Measurements from ENCODE around the gene GATB.

GATB gene

DNA sequence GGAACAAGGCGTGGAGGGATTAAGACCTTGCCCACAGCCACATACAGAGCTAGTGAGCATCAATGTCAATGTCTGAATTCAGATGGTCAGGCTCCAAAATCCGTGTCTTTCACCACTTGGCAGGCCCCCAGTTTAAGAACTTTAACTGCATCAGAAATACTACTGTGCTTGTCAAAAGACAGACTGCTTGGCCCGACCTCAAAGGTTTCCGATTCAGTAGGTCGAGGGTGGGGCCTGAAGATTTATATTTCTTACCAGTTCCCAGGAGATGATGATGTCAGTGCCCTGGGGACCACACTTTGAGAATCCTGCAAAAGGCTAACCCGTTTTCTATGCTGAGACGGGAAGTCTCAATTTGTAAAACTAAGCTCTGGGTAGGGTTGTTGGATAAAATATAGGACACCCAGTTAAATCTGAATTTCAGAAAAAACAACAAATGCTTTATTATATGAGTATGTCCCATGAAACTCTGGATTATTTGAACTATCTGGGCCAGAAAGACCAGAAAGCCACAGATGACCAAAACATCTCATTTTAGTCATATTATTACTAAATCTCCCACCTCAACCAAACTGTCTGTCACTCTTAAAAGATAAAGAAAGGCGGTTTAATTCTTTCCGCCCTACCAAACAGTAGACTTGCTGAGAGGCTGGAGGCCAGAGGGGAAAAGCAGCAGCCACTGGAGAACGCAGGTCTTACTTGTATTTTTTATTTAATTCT, 42.7 kb downstream of the GATB start:
- no peaks in the 10 kb centered on the region for H3K36me3 ChIP-seq (ENCODE audit: control insufficient read depth, insufficient read depth, low read length)

GRCh38 chr4:151717314-151717713, 43.5 kb downstream of the GATB start:
- Histone ChIP-seq H3K4me3 (ENCODE audit: low read depth, low read length) (no peak overlapping the region), H3K9me3 (ENCODE audit: control insufficient read depth, insufficient read depth, low read depth, low read length) (no peaks in the 10 kb centered on the region), H3K9ac (ENCODE audit: low read length) (no peak overlapping the region), H3K4me1 (ENCODE audit: control insufficient read depth, insufficient read depth, low read length) (peaks cover 7% of the 10 kb centered on the region), H3K27me3 (ENCODE audit: control insufficient read depth, insufficient read depth, low read length) (no peaks in the 10 kb centered on the region), H3K27ac (ENCODE audit: low read depth, low read length) (no peak overlapping the region), H3K36me3 (ENCODE audit: control insufficient read depth, insufficient read depth, low read length) (no peaks in the 10 kb centered on the region)

More for the DNA sequence above, 42.7 kb downstream of the GATB start:
- Histone ChIP-seq H3K9ac (ENCODE audit: low read length) (no peak overlapping the region), H3K27ac (ENCODE audit: low read depth, low read length) (no peak overlapping the region), H3K27me3 (ENCODE audit: control insufficient read depth, insufficient read depth, low read length) (no peaks in the 10 kb centered on the region), H3K4me3 (ENCODE audit: low read depth, low read length) (no peak overlapping the region), H3K9me3 (ENCODE audit: control insufficient read depth, insufficient read depth, low read depth, low read length) (no peaks in the 10 kb centered on the region), H3K4me1 (ENCODE audit: control insufficient read depth, insufficient read depth, low read length) (peaks cover 7% of the 10 kb centered on the region)

- peaks cover 7% of the 10 kb centered on the region for H3K4me1 ChIP-seq (ENCODE audit: control insufficient read depth, insufficient read depth, low read length)
Observed at GRCh38 chr4:151716324-151716723, 44.5 kb downstream of the GATB start.

DNA sequence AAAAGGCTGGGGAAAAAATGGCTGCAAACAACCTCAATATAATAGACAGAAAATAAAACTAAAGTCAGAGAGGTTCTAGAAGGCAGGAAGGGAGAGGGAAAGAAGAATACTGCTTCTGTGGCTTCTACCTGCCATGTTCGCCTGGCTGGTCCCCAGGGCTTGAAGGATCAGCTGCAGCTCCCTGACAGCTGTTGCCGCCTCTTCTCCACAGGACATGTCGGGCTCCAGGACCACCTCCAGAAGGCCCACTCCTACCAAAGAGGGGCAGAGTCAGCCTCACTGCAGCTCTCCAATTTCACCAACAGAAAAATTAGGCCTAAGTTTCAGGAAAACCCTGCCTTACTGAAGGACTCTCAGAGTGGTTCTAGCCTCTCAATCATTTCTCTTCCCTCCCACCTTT, 44.9 kb downstream of the GATB start:
- H3K4me1 ChIP-seq (ENCODE audit: control insufficient read depth, insufficient read depth, low read length), result peaks cover 7% of the 10 kb centered on the region
- no peak overlapping the region for H3K4me3 ChIP-seq (ENCODE audit: low read depth, low read length)
- no peaks in the 10 kb centered on the region for H3K27me3 ChIP-seq (ENCODE audit: control insufficient read depth, insufficient read depth, low read length)
- no peaks in the 10 kb centered on the region for H3K36me3 ChIP-seq (ENCODE audit: control insufficient read depth, insufficient read depth, low read length)
- no peaks in the 10 kb centered on the region for H3K9me3 ChIP-seq (ENCODE audit: control insufficient read depth, insufficient read depth, low read depth, low read length)
- H3K9ac ChIP-seq (ENCODE audit: low read length), result no peak overlapping the region
- no peak overlapping the region for H3K27ac ChIP-seq (ENCODE audit: low read depth, low read length)

More at GRCh38 chr4:151716324-151716723, 44.5 kb downstream of the GATB start:
- no peak overlapping the region for H3K27ac ChIP-seq (ENCODE audit: low read depth, low read length)
- H3K4me3 ChIP-seq (ENCODE audit: low read depth, low read length), result no peak overlapping the region
- H3K27me3 ChIP-seq (ENCODE audit: control insufficient read depth, insufficient read depth, low read length), result no peaks in the 10 kb centered on the region
- no peaks in the 10 kb centered on the region for H3K9me3 ChIP-seq (ENCODE audit: control insufficient read depth, insufficient read depth, low read depth, low read length)
- no peaks in the 10 kb centered on the region for H3K36me3 ChIP-seq (ENCODE audit: control insufficient read depth, insufficient read depth, low read length)
- H3K9ac ChIP-seq (ENCODE audit: low read length), result no peak overlapping the region

DNA sequence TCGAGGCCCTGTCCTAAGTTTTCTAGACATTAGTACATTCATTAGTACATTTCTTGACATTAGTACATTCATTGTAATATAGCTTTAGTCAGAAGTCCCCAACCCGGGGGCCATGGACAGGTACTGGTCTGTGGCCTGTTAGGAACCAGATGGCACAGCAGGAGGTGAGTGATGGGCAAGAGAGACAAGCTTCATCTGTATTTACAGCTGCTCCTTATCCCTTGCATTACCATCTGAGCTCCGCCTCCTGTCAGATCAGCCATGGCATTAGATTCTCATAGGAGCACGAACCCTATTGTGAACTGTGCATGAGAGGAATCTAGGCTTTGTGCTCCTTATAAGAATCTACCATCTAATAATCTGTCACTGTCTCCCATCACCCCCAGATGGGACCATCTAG, 48.0 kb downstream of the GATB start:
- H3K4me1 ChIP-seq (ENCODE audit: control insufficient read depth, insufficient read depth, low read length), result no peaks in the 10 kb centered on the region; the same call in 1 of the 2 replicates
- H3K27ac ChIP-seq (ENCODE audit: low read depth, low read length), result no peak overlapping the region
- no peaks in the 10 kb centered on the region for H3K36me3 ChIP-seq (ENCODE audit: control insufficient read depth, insufficient read depth, low read length)
- no peaks in the 10 kb centered on the region for H3K9me3 ChIP-seq (ENCODE audit: control insufficient read depth, insufficient read depth, low read depth, low read length)
- no peak overlapping the region for H3K9ac ChIP-seq (ENCODE audit: low read length)
- H3K4me3 ChIP-seq (ENCODE audit: low read depth, low read length), result no peak overlapping the region
- no peaks in the 10 kb centered on the region for H3K27me3 ChIP-seq (ENCODE audit: control insufficient read depth, insufficient read depth, low read length)

- no peaks in the 10 kb centered on the region for H3K9me3 ChIP-seq (ENCODE audit: control insufficient read depth, insufficient read depth, low read depth, low read length)
- H3K36me3 ChIP-seq (ENCODE audit: control insufficient read depth, insufficient read depth, low read length), result no peaks in the 10 kb centered on the region
- H3K4me3 ChIP-seq (ENCODE audit: low read depth, low read length), result no peak overlapping the region
- H3K27ac ChIP-seq (ENCODE audit: low read depth, low read length), result no peak overlapping the region
- H3K4me1 ChIP-seq (ENCODE audit: control insufficient read depth, insufficient read depth, low read length), result no peaks in the 10 kb centered on the region; the same call in 1 of the 2 replicates
- H3K27me3 ChIP-seq (ENCODE audit: control insufficient read depth, insufficient read depth, low read length), result no peaks in the 10 kb centered on the region
- H3K9ac ChIP-seq (ENCODE audit: low read length), result no peak overlapping the region
Observed at GRCh38 chr4:151711646-151712045, 49.2 kb downstream of the GATB start.

DNA sequence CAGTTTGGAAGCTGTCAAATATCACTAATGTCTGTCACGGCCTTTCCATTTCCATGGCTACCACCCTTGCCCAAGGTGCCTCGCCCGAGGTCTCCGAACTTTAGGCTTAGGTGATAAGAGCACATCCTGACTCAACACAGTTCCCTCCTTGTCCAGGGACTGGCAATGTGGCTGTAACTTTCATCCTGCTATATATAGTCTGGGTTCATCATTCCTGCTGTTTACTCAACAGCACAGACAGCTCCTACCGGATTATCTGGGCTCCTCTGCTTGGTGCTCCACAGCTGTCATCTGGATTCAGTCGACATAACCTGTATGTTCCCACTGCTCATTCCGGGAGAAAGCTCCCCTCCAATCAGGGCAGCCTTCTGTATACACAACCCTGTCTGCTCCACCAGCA, 51.2 kb downstream of the GATB start:
- Histone ChIP-seq H3K4me1 (ENCODE audit: control insufficient read depth, insufficient read depth, low read length) (no peaks in the 10 kb centered on the region; the same call in 1 of the 2 replicates), H3K27ac (ENCODE audit: low read depth, low read length) (no peak overlapping the region), H3K4me3 (ENCODE audit: low read depth, low read length) (no peak overlapping the region), H3K9ac (ENCODE audit: low read length) (no peak overlapping the region), H3K27me3 (ENCODE audit: control insufficient read depth, insufficient read depth, low read length) (no peaks in the 10 kb centered on the region), H3K9me3 (ENCODE audit: control insufficient read depth, insufficient read depth, low read depth, low read length) (no peaks in the 10 kb centered on the region), H3K36me3 (ENCODE audit: control insufficient read depth, insufficient read depth, low read length) (0 out of 2 replicates have a peak, but pooled peaks cover 2% of the 10 kb centered on the region)

- H3K9ac ChIP-seq (ENCODE audit: low read length), result no peak overlapping the region
- no peak overlapping the region for H3K4me3 ChIP-seq (ENCODE audit: low read depth, low read length)
- H3K27me3 ChIP-seq (ENCODE audit: control insufficient read depth, insufficient read depth, low read length), result no peaks in the 10 kb centered on the region
- 0 out of 2 replicates have a peak, but pooled peaks cover 2% of the 10 kb centered on the region for H3K36me3 ChIP-seq (ENCODE audit: control insufficient read depth, insufficient read depth, low read length)
- H3K27ac ChIP-seq (ENCODE audit: low read depth, low read length), result no peak overlapping the region
- H3K9me3 ChIP-seq (ENCODE audit: control insufficient read depth, insufficient read depth, low read depth, low read length), result no peaks in the 10 kb centered on the region
- no peaks in the 10 kb centered on the region; the same call in 1 of the 2 replicates for H3K4me1 ChIP-seq (ENCODE audit: control insufficient read depth, insufficient read depth, low read length)
Observed at GRCh38 chr4:151709071-151709470, 51.7 kb downstream of the GATB start.

DNA sequence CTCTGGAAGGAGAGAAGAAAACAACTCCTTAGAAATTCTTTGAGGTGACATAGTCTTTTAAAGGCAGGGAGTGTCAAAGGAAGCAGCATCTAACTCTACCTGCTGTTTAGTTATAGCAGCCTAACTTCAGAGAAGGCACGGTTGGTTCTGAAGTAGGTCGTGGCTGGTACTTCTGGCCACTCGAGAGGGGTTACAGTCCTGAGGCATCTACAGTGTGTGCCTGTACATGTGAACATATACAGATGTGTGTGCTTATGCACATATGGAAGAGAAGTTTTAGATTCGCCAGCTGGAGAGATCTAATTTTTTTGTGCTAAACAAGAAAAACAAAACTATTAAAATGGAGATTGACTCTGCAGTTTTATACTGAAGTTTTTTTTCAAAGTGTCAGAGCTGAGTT, 52.7 kb downstream of the GATB start:
- Histone ChIP-seq H3K4me3 (ENCODE audit: low read depth, low read length) (no peak overlapping the region), H3K4me1 (ENCODE audit: control insufficient read depth, insufficient read depth, low read length) (no peaks in the 10 kb centered on the region; the same call in 1 of the 2 replicates), H3K36me3 (ENCODE audit: control insufficient read depth, insufficient read depth, low read length) (0 out of 2 replicates have a peak, but pooled peaks cover 2% of the 10 kb centered on the region), H3K9ac (ENCODE audit: low read length) (no peak overlapping the region), H3K27ac (ENCODE audit: low read depth, low read length) (no peak overlapping the region), H3K9me3 (ENCODE audit: control insufficient read depth, insufficient read depth, low read depth, low read length) (no peaks in the 10 kb centered on the region), H3K27me3 (ENCODE audit: control insufficient read depth, insufficient read depth, low read length) (no peaks in the 10 kb centered on the region)

GRCh38 chr4:151703401-151703800, 57.4 kb downstream of the GATB start:
- Histone ChIP-seq H3K9ac (ENCODE audit: low read length) (no peak overlapping the region), H3K4me3 (ENCODE audit: low read depth, low read length) (no peak overlapping the region), H3K36me3 (ENCODE audit: control insufficient read depth, insufficient read depth, low read length) (peaks cover 5% of the 10 kb centered on the region), H3K9me3 (ENCODE audit: control insufficient read depth, insufficient read depth, low read depth, low read length) (no peaks in the 10 kb centered on the region), H3K4me1 (ENCODE audit: control insufficient read depth, insufficient read depth, low read length) (no peaks in the 10 kb centered on the region), H3K27ac (ENCODE audit: low read depth, low read length) (no peak overlapping the region), H3K27me3 (ENCODE audit: control insufficient read depth, insufficient read depth, low read length) (no peaks in the 10 kb centered on the region)

GRCh38 chr4:151702256-151702655, 58.6 kb downstream of the GATB start:
- no peak overlapping the region for H3K27ac ChIP-seq (ENCODE audit: low read depth, low read length)
- H3K27me3 ChIP-seq (ENCODE audit: control insufficient read depth, insufficient read depth, low read length), result no peaks in the 10 kb centered on the region
- peaks cover 6% of the 10 kb centered on the region for H3K36me3 ChIP-seq (ENCODE audit: control insufficient read depth, insufficient read depth, low read length)
- H3K4me3 ChIP-seq (ENCODE audit: low read depth, low read length), result no peak overlapping the region
- no peak overlapping the region for H3K9ac ChIP-seq (ENCODE audit: low read length)
- H3K4me1 ChIP-seq (ENCODE audit: control insufficient read depth, insufficient read depth, low read length), result no peaks in the 10 kb centered on the region
- no peaks in the 10 kb centered on the region for H3K9me3 ChIP-seq (ENCODE audit: control insufficient read depth, insufficient read depth, low read depth, low read length)

Data from HUES6 (cell line).